WERI-Rb-1 (cell line): ENCODE data around the gene GLRX5.

ENCODE experiments used
- DNase-seq: peaks from one replicate; pipeline ENCODE4 v3.0.0-alpha.2; 2020
- H3K27ac ChIP-seq: fragments of 250-450 bp; sonication (Bioruptor Pico); 2 replicates; pipeline ENCODE4 v1.5.1; 2020; ENCODE audit warnings: mild to moderate bottlenecking, moderate library complexity
- H3K27me3 ChIP-seq: fragments of 250-450 bp; sonication (Bioruptor Pico); 2 replicates; pipeline ENCODE4 v1.5.1; 2021; ENCODE audit warnings: mild to moderate bottlenecking, low read depth, moderate library complexity; ENCODE audit not compliant: insufficient read depth, severe bottlenecking
- H3K36me3 ChIP-seq: fragments of 250-450 bp; sonication (Bioruptor Pico); 2 replicates; pipeline ENCODE4 v1.5.1; 2020; ENCODE audit warnings: mild to moderate bottlenecking, moderate library complexity
- H3K4me3 ChIP-seq: 2 replicates; pipeline ENCODE4 v1.5.1; 2011; ENCODE audit warnings: low read depth, mild to moderate bottlenecking, control low read depth, low read length
- H3K9me3 ChIP-seq: fragments of 250-450 bp; sonication (Bioruptor Pico); 2 replicates; pipeline ENCODE4 v1.5.1; 2021; ENCODE audit warnings: mild to moderate bottlenecking, moderate library complexity; ENCODE audit not compliant: severe bottlenecking
- CTCF ChIP-seq: IDR thresholded peaks from 2 replicates; pipeline ENCODE4 v1.5.1; 2011; ENCODE audit warnings: low read depth, mild to moderate bottlenecking, control low read depth, inconsistent platforms, low read length

Gene GLRX5

GRCh38 chr14:95489214-95490137 is 45.4 kb upstream of the GLRX5 start:
- Histone ChIP-seq H3K9me3 (peaks cover 7% of the 10 kb centered on the region), H3K27ac (no peak overlapping the region), H3K36me3 (no peaks in the 10 kb centered on the region), H3K27me3 (no peaks in the 10 kb centered on the region), H3K4me3 (no peak overlapping the region)
- no peak for TF ChIP-seq CTCF
- DNase-seq: no peak

- Histone ChIP-seq H3K9me3 (peaks cover 7% of the 10 kb centered on the region), H3K27me3 (no peaks in the 10 kb centered on the region)
Observed at GRCh38 chr14:95490138-95490509, 44.7 kb upstream of the GLRX5 start.

GRCh38 chr14:95490727-95491451 is 44.0 kb upstream of the GLRX5 start:
- H3K4me3 ChIP-seq: no peak overlapping the region
- peaks cover 7% of the 10 kb centered on the region for H3K9me3 ChIP-seq
- H3K27ac ChIP-seq: no peak overlapping the region
- no peak for DNase-seq
- no peak for TF ChIP-seq CTCF
- H3K36me3 ChIP-seq: no peaks in the 10 kb centered on the region
- no peaks in the 10 kb centered on the region for H3K27me3 ChIP-seq

More at GRCh38 chr14:95490138-95490509, 44.7 kb upstream of the GLRX5 start:
- Histone ChIP-seq H3K27ac (no peak overlapping the region), H3K36me3 (no peaks in the 10 kb centered on the region), H3K4me3 (no peak overlapping the region)
- no peak for TF ChIP-seq CTCF
- DNase-seq: no peak

- Histone ChIP-seq H3K27me3 (no peaks in the 10 kb centered on the region), H3K4me3 (no peak overlapping the region), H3K27ac (no peak overlapping the region), H3K36me3 (no peaks in the 10 kb centered on the region), H3K9me3 (peaks cover 7% of the 10 kb centered on the region)
- no peak for TF ChIP-seq CTCF
- no peak for DNase-seq
Observed at GRCh38 chr14:95491936-95492608, 42.8 kb upstream of the GLRX5 start.

GRCh38 chr14:95493503-95493902 is 41.3 kb upstream of the GLRX5 start:
- peaks cover 7% of the 10 kb centered on the region for H3K9me3 ChIP-seq
- no peak overlapping the region for H3K27ac ChIP-seq
- no peaks in the 10 kb centered on the region for H3K36me3 ChIP-seq
- no peak for TF ChIP-seq CTCF
- no peaks in the 10 kb centered on the region for H3K27me3 ChIP-seq
- no peak overlapping the region for H3K4me3 ChIP-seq
- no peak for DNase-seq
